GM18508 (cell line): ENCODE data around the gene CENPM.

Experiments
- ATAC-seq: cut with Tn5 transposase; IDR thresholded peaks from one replicate; pipeline ENCODE4 v1.9.1; 2021; ENCODE audit warnings: moderate number of reproducible peaks; ENCODE audit not compliant: insufficient read depth, unreplicated experiment

Gene CENPM

DNA sequence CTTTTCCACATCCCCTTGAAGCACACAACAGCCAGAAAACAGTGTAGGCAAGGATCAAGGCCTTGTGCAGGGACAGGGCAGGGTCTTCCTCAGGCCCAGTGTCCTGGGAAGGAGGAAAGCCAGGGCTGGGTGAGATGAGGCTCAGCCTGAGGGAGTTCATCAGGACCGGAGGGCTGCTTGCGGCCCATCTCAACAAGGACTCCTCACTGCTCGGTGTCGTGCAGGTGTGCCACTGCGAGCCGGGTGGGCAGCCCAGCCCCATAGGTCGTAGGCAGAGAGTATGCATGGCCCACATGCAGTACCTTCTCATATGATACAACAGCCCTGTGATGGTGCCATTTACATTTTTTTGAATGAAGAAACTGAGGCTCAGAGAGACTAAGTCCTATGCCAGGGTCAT lies 44.9 kb downstream of the CENPM start:
- no peak for ATAC-seq

DNA sequence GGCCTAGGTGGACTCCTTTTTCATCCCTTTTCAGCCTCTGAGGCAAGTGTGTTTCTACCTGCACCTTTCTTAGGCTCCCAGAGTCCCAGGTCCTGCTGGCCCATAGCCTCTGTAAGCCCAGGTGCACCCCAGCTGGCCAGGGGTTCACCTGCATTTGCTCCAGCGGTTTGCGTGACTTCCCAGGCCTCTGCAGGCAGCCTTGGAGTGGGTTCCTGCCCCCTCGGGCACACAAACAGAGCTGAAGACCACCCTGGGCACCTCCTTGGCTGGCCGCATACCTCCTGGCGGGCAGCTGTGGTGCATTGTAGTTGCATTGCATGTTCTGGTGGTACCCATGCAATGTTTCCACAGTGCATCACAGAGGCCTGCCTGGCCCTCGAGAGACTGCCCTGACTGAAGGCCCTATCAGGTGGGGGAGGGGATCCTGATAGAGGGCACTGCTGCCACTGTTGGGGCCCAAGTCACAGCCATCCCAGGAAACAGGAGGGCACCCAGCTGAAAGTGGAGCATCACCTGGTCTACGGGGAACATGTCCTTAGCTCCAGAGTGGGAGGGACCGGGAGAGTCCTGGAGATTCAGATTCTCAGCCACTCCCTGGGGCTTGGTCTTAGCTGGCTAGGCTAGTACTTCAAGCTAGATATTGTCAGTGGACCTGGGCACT lies 46.2 kb downstream of the CENPM start:
- no peak for ATAC-seq

- no peak for ATAC-seq
Measured at GRCh38 chr22:41899992-41900651, 46.8 kb downstream of the CENPM start.

GRCh38 chr22:41899110-41899509 lies 47.8 kb downstream of the CENPM start:
- no peak for ATAC-seq

- ATAC-seq = no peak
Measured at GRCh38 chr22:41898645-41899044, 48.3 kb downstream of the CENPM start.

- no peak for ATAC-seq
Measured at GRCh38 chr22:41893591-41894375, 53.2 kb downstream of the CENPM start.

- ATAC-seq = no peak
Measured at GRCh38 chr22:41892721-41893120, 54.2 kb downstream of the CENPM start.

- no peak for ATAC-seq
Measured at GRCh38 chr22:41891407-41891806, 55.5 kb downstream of the CENPM start.
